ENCODE data around the gene PAM. TPM values are rescaled to one million over a fixed set of nuclear protein-coding genes. Genes with fewer than 3 reads are reported as not detected.
A peak's percentile ranks its signal among the peaks of the same experiment; 100 is the strongest.

The PAM gene
- total RNA-seq, 4 donors from 2014 or later, result 102 to 210 (median 172) TPM

GRCh38 chr5:102819634-102820033 is 64.5 kb downstream of the PAM start:
- Histone ChIP-seq H3K27ac (no peak overlapping the region), H3K4me1 (peaks cover 49 to 55% of the 10 kb centered on the region in 2 donors), H3K9me3 (no peaks in the 10 kb centered on the region), H3K27me3 (no peaks in the 10 kb centered on the region), H3K4me3 (no peak overlapping the region), H3K36me3 (no peaks in the 10 kb centered on the region)
- DNase-seq, result no peak
- in situ Hi-C loops (cut with MboI; ENCODE audit: low sequenced_read_pairs in 4 of 4) (no loop called here), intact Hi-C loops (cut with DNase I; ENCODE audit: low total_unique reads) (loop anchor here (2.0 kb wide), 1 partner anchor 21 kb away; no protein-coding TSS in a partner anchor)
- ATAC-seq, result no peak
- TF ChIP-seq CTCF (IDR thresholded peaks at IDR 0.05 in 4 of 5, conservative IDR thresholded peaks at IDR 0.05 in 1 of 5), result no peak

GRCh38 chr5:102823441-102823874 is 68.4 kb downstream of the PAM start:
- Histone ChIP-seq H3K4me3 (no peak overlapping the region), H3K36me3 (no peaks in the 10 kb centered on the region), H3K4me1 (peaks cover 32 to 39% of the 10 kb centered on the region in 2 donors), H3K27me3 (no peaks in the 10 kb centered on the region), H3K9me3 (no peaks in the 10 kb centered on the region), H3K27ac (peak overlapping the region in 2 of 4 donors; percentile 14 to 60)
- no peak for TF ChIP-seq CTCF (IDR thresholded peaks at IDR 0.05 in 4 of 5, conservative IDR thresholded peaks at IDR 0.05 in 1 of 5)
- no peak for TF ChIP-seq POLR2A (IDR thresholded peaks at IDR 0.05)
- intact Hi-C loops (cut with DNase I; ENCODE audit: low total_unique reads), result no loop called here
- in situ Hi-C loops (cut with MboI; ENCODE audit: low sequenced_read_pairs in 4 of 4), result no loop called here
- DNase-seq (no peak), ATAC-seq (peak; percentile 34 to 77)

GRCh38 chr5:102826629-102827028 is 71.5 kb downstream of the PAM start:
- intact Hi-C loops (cut with DNase I; ENCODE audit: low total_unique reads) (no loop called here), in situ Hi-C loops (cut with MboI; ENCODE audit: low sequenced_read_pairs in 4 of 4) (no loop called here)
- Histone ChIP-seq H3K36me3 (no peaks in the 10 kb centered on the region), H3K27me3 (no peaks in the 10 kb centered on the region), H3K27ac (no peak overlapping the region), H3K9me3 (no peaks in the 10 kb centered on the region), H3K4me3 (no peak overlapping the region), H3K4me1 (peaks cover 30% of the 10 kb centered on the region in 2 donors)
- ATAC-seq, result no peak
- no peak for TF ChIP-seq CTCF (IDR thresholded peaks at IDR 0.05 in 4 of 5, conservative IDR thresholded peaks at IDR 0.05 in 1 of 5)
- no peak for TF ChIP-seq POLR2A (IDR thresholded peaks at IDR 0.05)
- no peak for DNase-seq

GRCh38 chr5:102830241-102830640 is 75.1 kb downstream of the PAM start:
- intact Hi-C loops (cut with DNase I; ENCODE audit: low total_unique reads), result no loop called here
- no peak for TF ChIP-seq CTCF (IDR thresholded peaks at IDR 0.05 in 4 of 5, conservative IDR thresholded peaks at IDR 0.05 in 1 of 5)
- no peak for TF ChIP-seq POLR2A (IDR thresholded peaks at IDR 0.05)
- no peaks in the 10 kb centered on the region for H3K9me3 ChIP-seq
- ATAC-seq (no peak), DNase-seq (no peak)
- no peak overlapping the region for H3K4me3 ChIP-seq
- H3K36me3 ChIP-seq, result no peaks in the 10 kb centered on the region
- H3K27me3 ChIP-seq, result no peaks in the 10 kb centered on the region
- H3K27ac ChIP-seq, result no peak overlapping the region
- H3K4me1 ChIP-seq, result peaks cover 37 to 40% of the 10 kb centered on the region in 2 donors
- in situ Hi-C loops (cut with MboI; ENCODE audit: low sequenced_read_pairs in 4 of 4), result no loop called here

- ATAC-seq, result no peak
- intact Hi-C loops (cut with DNase I; ENCODE audit: low total_unique reads) (no loop called here), in situ Hi-C loops (cut with MboI; ENCODE audit: low sequenced_read_pairs in 4 of 4) (no loop called here)
- Histone ChIP-seq H3K27ac (no peak overlapping the region), H3K4me1 (peaks cover 44 to 48% of the 10 kb centered on the region in 2 donors), H3K9me3 (no peaks in the 10 kb centered on the region), H3K4me3 (no peak overlapping the region), H3K36me3 (no peaks in the 10 kb centered on the region), H3K27me3 (no peaks in the 10 kb centered on the region)
- no peak for DNase-seq
- TF ChIP-seq CTCF (IDR thresholded peaks at IDR 0.05 in 4 of 5, conservative IDR thresholded peaks at IDR 0.05 in 1 of 5), result no peak
- no peak for TF ChIP-seq POLR2A (IDR thresholded peaks at IDR 0.05)
These were observed 77.3 kb downstream of the PAM start for GRCh38 chr5:102832445-102832844.
